AG04450 (cell line): ENCODE data around the gene VPS52. TPM values are rescaled to one million over a fixed set of nuclear protein-coding genes. Genes with fewer than 3 reads are reported as not detected.

Source experiments
- CTCF ChIA-PET: fragments of 300-600, 350-600 bp; formaldehyde crosslinking; extraction: SDS; loops from one replicate; lab custom pipeline; 2022; ENCODE audit warnings: antibody characterized with exemption, inconsistent platforms; lab: Charles Lee
- POLR2A ChIA-PET: fragments of 350-600 bp; formaldehyde crosslinking; extraction: SDS; loops from one replicate; lab custom pipeline; 2021; ENCODE audit warnings: antibody characterized with exemption, inconsistent platforms; lab: Yijun Ruan, JAX
- DNase-seq: peaks from one replicate; pipeline ENCODE4 v3.0.0-alpha.2; 2011; ENCODE audit warnings: low read depth, low spot score
- H3K27ac ChIP-seq: one replicate; pipeline ENCODE4 v1.5.1; 2012; ENCODE audit warnings: low read depth, low read length, control low read depth
- H3K27me3 ChIP-seq: one replicate; pipeline ENCODE4 v1.6.0; 2012; ENCODE audit warnings: low read length; ENCODE audit not compliant: control insufficient read depth, insufficient read depth
- H3K4me3 ChIP-seq: 2 replicates; pipeline ENCODE4 v1.5.1; 2011; ENCODE audit warnings: mild to moderate bottlenecking, low read depth, low read length, control low read depth
- H3K9me3 ChIP-seq: 2 replicates; pipeline ENCODE4 v1.5.1; 2012; ENCODE audit warnings: low read length; ENCODE audit not compliant: control insufficient read depth, insufficient read depth
- polyA plus RNA-seq: library from polyadenylated mRNA; depleted of rRNA; stranded (reverse); fragments of >200 nt; gene quantifications from 2 replicates; pipeline ENCODE4 v1.2.3, GENCODE V29; 2011
- TF ChIP-seq, protein P1 (sequence below): IDR thresholded peaks from 2 replicates; pipeline ENCODE4 v1.5.1; 2011; ENCODE audit warnings: low read depth, low read length, control low read depth, inconsistent platforms

The VPS52 gene
- polyA plus RNA-seq, 1 experiment = 58.0 TPM

DNA sequence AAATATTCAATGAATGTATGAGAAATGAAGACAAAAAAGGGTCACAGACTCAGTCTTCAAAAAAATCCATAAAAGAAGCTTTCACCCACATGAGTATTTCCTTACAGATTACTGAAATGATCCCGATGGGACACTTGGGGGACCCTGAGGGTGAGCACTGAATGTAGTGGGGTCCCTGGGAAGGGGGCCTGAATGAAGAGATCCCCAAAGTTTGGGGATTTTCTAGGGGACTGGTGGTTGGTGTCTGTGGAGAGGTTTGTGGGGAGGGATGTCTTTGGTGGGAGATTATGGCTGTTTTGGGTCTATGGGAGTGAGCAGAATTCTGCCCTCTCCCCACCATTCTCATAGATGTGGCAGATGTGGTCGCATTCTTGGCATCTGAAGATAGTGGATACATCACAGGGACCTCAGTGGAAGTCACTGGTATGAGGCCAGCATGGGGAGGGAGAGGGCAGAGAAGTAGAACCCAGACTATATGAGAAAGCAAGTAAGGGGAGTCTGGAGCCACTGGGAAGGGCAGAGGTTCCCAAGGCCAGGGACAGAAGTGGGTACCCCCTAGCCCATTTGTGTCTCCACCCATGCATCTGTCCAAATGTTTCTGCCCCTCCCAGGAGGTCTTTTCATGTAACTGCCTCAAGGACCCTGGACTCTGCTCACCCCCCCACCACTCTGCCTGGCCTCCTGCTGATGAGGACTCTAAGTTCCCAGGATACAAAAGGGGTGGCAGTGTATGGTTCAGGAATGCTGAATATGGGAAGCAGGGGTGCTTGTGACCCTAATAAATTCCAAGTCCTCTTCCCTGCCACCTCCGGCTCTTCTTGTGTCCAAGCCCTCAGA is 65.4 kb downstream of the VPS52 start:
- Histone ChIP-seq H3K4me3 (no peak overlapping the region), H3K27me3 (no peaks in the 10 kb centered on the region), H3K9me3 (no peaks in the 10 kb centered on the region; the same call in 1 of the 2 replicates), H3K27ac (peak overlapping the region; percentile 25)
- no peak for DNase-seq
- CTCF ChIA-PET = no interaction called here
- POLR2A ChIA-PET = interaction anchor here (1.0 kb wide), 1 partner anchor 235 kb away, joined by 3 read pairs; no protein-coding TSS in a partner anchor
- TF ChIP-seq, protein P1, sequence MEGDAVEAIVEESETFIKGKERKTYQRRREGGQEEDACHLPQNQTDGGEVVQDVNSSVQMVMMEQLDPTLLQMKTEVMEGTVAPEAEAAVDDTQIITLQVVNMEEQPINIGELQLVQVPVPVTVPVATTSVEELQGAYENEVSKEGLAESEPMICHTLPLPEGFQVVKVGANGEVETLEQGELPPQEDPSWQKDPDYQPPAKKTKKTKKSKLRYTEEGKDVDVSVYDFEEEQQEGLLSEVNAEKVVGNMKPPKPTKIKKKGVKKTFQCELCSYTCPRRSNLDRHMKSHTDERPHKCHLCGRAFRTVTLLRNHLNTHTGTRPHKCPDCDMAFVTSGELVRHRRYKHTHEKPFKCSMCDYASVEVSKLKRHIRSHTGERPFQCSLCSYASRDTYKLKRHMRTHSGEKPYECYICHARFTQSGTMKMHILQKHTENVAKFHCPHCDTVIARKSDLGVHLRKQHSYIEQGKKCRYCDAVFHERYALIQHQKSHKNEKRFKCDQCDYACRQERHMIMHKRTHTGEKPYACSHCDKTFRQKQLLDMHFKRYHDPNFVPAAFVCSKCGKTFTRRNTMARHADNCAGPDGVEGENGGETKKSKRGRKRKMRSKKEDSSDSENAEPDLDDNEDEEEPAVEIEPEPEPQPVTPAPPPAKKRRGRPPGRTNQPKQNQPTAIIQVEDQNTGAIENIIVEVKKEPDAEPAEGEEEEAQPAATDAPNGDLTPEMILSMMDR = no peak

DNA sequence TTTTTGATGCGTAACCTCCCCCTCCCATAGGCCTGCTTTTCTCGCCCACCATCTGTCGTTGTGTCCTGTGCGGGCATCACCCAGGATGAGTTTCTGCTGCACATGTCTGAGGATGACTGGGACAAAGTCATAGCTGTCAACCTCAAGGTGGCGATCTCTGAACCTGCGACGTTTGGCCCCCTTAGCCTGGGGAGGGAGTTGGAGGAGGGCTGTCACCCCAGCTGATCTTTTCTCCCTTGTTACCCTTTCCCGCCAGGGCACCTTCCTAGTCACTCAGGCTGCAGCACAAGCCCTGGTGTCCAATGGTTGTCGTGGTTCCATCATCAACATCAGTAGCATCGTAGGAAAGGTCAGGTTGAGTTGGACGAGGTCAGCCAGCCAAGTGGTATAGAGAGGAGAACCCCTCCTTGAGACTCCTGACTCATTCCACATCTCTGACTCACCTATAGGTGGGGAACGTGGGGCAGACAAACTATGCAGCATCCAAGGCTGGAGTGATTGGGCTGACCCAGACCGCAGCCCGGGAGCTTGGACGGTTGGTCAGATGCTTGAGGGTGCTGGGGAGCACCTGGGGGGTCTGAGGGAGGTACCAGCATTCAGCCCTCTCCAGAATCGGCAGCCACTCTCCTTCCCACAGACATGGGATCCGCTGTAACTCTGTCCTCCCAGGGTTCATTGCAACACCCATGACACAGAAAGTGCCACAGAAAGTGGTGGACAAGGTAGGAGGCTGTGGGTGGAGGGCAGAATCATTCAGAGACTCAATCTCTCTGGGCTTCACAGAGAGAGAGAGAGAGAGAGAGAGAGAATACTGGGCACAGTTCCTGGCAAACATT is 66.3 kb downstream of the VPS52 start:
- Histone ChIP-seq H3K27me3 (no peaks in the 10 kb centered on the region), H3K4me3 (peak overlapping the region; percentile 76), H3K9me3 (no peaks in the 10 kb centered on the region; the same call in 1 of the 2 replicates), H3K27ac (peak overlapping the region; percentile 57)
- POLR2A ChIA-PET = interaction anchor here (0.5 to 1.6 kb wide), 3 partner anchors 41 to 234 kb away, joined by 3 to 5 read pairs (median 3); no protein-coding TSS in a partner anchor
- no peak for DNase-seq
- CTCF ChIA-PET = interaction anchor here (1.3 kb wide), 1 partner anchor 272 kb away, joined by 3 read pairs; no protein-coding TSS in a partner anchor
- TF ChIP-seq, protein P1 = no peak

DNA sequence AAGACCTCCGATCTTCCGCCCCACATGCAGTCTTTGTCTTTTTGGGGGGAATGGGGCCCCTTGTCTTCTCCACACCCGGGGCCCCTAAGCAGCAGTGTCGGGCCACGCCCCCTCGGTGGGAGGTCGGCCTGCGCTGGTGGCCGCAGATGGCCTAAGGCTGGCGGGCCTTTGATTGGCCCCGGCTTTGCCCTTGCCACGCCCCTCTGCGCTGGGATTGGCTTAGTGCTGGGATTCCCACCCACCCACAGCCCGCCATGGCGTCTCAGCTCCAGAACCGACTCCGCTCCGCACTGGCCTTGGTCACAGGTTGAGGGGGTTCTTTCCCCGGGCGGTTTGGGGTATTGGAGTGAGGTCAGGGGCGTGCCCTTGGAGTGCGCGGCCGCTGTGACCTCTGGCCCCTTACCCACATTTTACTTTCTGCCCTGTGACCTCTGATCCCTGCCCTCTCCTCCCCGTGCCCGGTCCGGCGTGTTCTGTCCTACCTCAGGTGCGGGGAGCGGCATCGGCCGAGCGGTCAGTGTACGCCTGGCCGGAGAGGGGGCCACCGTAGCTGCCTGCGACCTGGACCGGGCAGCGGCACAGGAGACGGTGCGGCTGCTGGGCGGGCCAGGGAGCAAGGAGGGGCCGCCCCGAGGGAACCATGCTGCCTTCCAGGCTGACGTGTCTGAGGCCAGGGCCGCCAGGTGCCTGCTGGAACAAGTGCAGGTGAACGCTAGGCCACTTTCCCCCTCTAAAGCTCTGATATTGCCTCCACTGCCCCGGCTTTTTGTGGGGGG is 67.1 kb downstream of the VPS52 start, which contains the start of gene HSD17B8:
TSS of gene HSD17B8 (plus strand) at position 241 of the 776 bp plus-strand sequence. CDS start at position 255, 14 bp downstream.
- Histone ChIP-seq H3K27ac (peak within 1 kb of the TSS; percentile 57), H3K27me3 (no peaks in the 10 kb centered on the region), H3K9me3 (peaks cover 3% of the 10 kb centered on the region; the same call in 1 of the 2 replicates), H3K4me3 (peak within 1 kb of the TSS; percentile 76)
- POLR2A ChIA-PET = interaction anchor here (0.6 to 1.6 kb wide), 8 partner anchors 8 to 233 kb away, joined by 3 to 5 read pairs (median 4); no protein-coding TSS in a partner anchor
- CTCF ChIA-PET = interaction anchor here (1.3 kb wide), 1 partner anchor 271 kb away, joined by 3 read pairs; no protein-coding TSS in a partner anchor
- TF ChIP-seq, protein P1 = no peak
- DNase-seq = peak; percentile 79

DNA sequence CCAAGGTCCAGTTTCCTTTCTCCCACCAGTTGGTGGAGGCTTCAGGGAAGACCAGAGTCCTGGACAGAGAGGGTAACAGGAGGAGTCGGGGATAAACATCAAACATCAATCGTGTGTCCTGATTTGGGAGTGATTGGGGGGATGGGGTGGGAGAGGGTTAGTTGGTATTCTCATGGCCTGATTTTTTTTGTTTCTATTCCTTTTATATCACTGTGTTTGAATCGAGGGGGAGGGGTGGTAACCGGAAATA is 67.6 kb downstream of the VPS52 start:
- peaks cover 3% of the 10 kb centered on the region; the same call in 1 of the 2 replicates for H3K9me3 ChIP-seq
- CTCF ChIA-PET = interaction anchor here (1.3 kb wide), 1 partner anchor 271 kb away, joined by 3 read pairs; no protein-coding TSS in a partner anchor
- peak overlapping the region; percentile 17; the same call in 1 of the 2 replicates for H3K4me3 ChIP-seq
- H3K27me3 ChIP-seq = no peaks in the 10 kb centered on the region
- TF ChIP-seq, protein P1 = no peak
- no peak overlapping the region for H3K27ac ChIP-seq
- POLR2A ChIA-PET = interaction anchor here (0.6 to 1.6 kb wide), 6 partner anchors 9 to 233 kb away, joined by 3 to 4 read pairs (median 3); no protein-coding TSS in a partner anchor
- no peak for DNase-seq
